Measurements from ENCODE around the gene OR10A3.
"Not testable (repeated sequence)": the region's sequence is repeated elsewhere in the genome, so short reads cannot be mapped to it uniquely, and the experiment has no call there.

The OR10A3 gene

GRCh38 chr11:7941608-7942007 lies at the start of gene OR10A3:
TSS of gene OR10A3 (minus strand) at chr11:7941708. CDS start at chr11:7939520, 2,188 bp downstream.
- no peak for DNase-seq (ENCODE audit: low read depth)

- DNase-seq (ENCODE audit: low read depth), result not testable (repeated sequence)
Observed at GRCh38 chr11:7987560-7987883, 46.0 kb upstream of the OR10A3 start.

- peak; percentile 100 for DNase-seq (ENCODE audit: low read depth)
Observed at GRCh38 chr11:7986768-7987559, 45.5 kb upstream of the OR10A3 start, which contains the start of gene EIF3F. TSS of gene EIF3F (plus strand) at chr11:7987337. CDS start at chr11:7987353, 16 bp downstream.

GRCh38 chr11:7983832-7984590 lies 42.5 kb upstream of the OR10A3 start:
- DNase-seq (ENCODE audit: low read depth), result no peak

GRCh38 chr11:7982582-7983119 lies 41.1 kb upstream of the OR10A3 start:
- no peak for DNase-seq (ENCODE audit: low read depth)

GRCh38 chr11:7981619-7982157 lies 40.2 kb upstream of the OR10A3 start:
- DNase-seq (ENCODE audit: low read depth), result no peak

GRCh38 chr11:7977232-7977917 lies 35.9 kb upstream of the OR10A3 start:
- DNase-seq (ENCODE audit: low read depth), result peak; percentile 76

GRCh38 chr11:7974668-7975067 lies 33.2 kb upstream of the OR10A3 start:
- DNase-seq (ENCODE audit: low read depth), result no peak

- no peak for DNase-seq (ENCODE audit: low read depth)
Observed at GRCh38 chr11:7973011-7973410, 31.5 kb upstream of the OR10A3 start.

GRCh38 chr11:7971846-7972245 lies 30.3 kb upstream of the OR10A3 start:
- no peak for DNase-seq (ENCODE audit: low read depth)

- DNase-seq (ENCODE audit: low read depth), result no peak
Observed at GRCh38 chr11:7969756-7970646, 28.5 kb upstream of the OR10A3 start.

GRCh38 chr11:7968686-7969085 lies 27.2 kb upstream of the OR10A3 start:
- DNase-seq (ENCODE audit: low read depth), result no peak

GRCh38 chr11:7967826-7968225 lies 26.3 kb upstream of the OR10A3 start:
- peak; percentile 51 for DNase-seq (ENCODE audit: low read depth)

- no peak for DNase-seq (ENCODE audit: low read depth)
Observed at GRCh38 chr11:7967097-7967496, 25.6 kb upstream of the OR10A3 start.

GRCh38 chr11:7965386-7965785 lies 23.9 kb upstream of the OR10A3 start, which contains the start of gene NLRP10:
TSS of gene NLRP10 (minus strand) at chr11:7965447. CDS start at chr11:7963495, 1,952 bp downstream.
- peak; percentile 35 for DNase-seq (ENCODE audit: low read depth)

- no peak for DNase-seq (ENCODE audit: low read depth)
Observed at GRCh38 chr11:7964873-7965272, 23.4 kb upstream of the OR10A3 start.

GRCh38 chr11:7964261-7964660 lies 22.8 kb upstream of the OR10A3 start:
- DNase-seq (ENCODE audit: low read depth), result no peak

GRCh38 chr11:7955191-7955590 lies 13.7 kb upstream of the OR10A3 start:
- DNase-seq (ENCODE audit: low read depth), result no peak

GRCh38 chr11:7949934-7950333 lies 8.4 kb upstream of the OR10A3 start:
- no peak for DNase-seq (ENCODE audit: low read depth)

GRCh38 chr11:7944123-7944522 lies 2.6 kb upstream of the OR10A3 start:
- DNase-seq (ENCODE audit: low read depth), result no peak

- DNase-seq (ENCODE audit: low read depth), result no peak
Observed at GRCh38 chr11:7941146-7941545, 362 bp downstream of the OR10A3 start.
